WTC11 (cell line): ENCODE measurements around the gene MIEF1.

Source experiments
- CBFB ChIP-seq: sonication (generic); formaldehyde crosslinking; IDR thresholded peaks from 2 replicates; pipeline ENCODE4 v1.8.1; 2022; ENCODE audit warnings: mild to moderate bottlenecking, low read depth, missing genetic modification reagents
- CTCF ChIP-seq: fragments of 200-600 bp; IDR thresholded peaks from 2 replicates; pipeline ENCODE4 v1.8.0; 2022; ENCODE audit warnings: antibody characterized with exemption
- IRF2 ChIP-seq: sonication (generic); formaldehyde crosslinking; IDR thresholded peaks from 2 replicates; pipeline ENCODE4 v1.8.0; 2022; ENCODE audit warnings: low read depth, missing genetic modification reagents, borderline replicate concordance
- NFYB ChIP-seq: sonication (generic); formaldehyde crosslinking; conservative IDR thresholded peaks from 2 replicates; pipeline ENCODE4 v1.8.0; 2022; ENCODE audit warnings: low read depth, missing genetic modification reagents
- TP53 ChIP-seq: sonication (generic); formaldehyde crosslinking; IDR thresholded peaks from 2 replicates; pipeline ENCODE4 v1.8.1; 2023; ENCODE audit warnings: mild to moderate bottlenecking, missing genetic modification reagents
- ZNF416 ChIP-seq: fragments of 250-450 bp; sonication (Bioruptor Pico); IDR thresholded peaks from 2 replicates; pipeline ENCODE4 v1.9.0; 2021; ENCODE audit warnings: mild to moderate bottlenecking, inconsistent platforms

DNA sequence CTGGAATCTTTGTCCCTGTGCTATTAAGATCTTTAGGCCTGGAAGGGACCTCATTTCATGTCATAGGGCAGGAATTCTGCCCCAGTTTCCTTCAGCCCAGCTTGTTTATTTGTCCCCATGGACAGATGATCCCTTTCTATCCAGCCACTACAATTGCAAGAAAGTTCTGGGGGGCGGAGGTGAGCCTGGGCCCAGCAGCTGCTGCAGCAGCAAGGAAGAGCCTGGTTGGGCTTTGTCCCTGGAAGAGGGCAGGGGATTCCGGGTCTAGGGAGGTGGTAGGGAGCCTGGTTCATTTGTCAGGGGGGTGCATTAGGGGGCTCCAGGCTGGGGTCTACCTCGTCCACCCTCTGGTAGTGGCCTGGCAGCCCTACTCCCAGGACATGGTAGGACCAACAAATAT is 52.1 kb downstream of the MIEF1 start:
- TF ChIP-seq TP53 (CRISPR knock-in tag): no peak
- no peak for TF ChIP-seq CTCF
- TF ChIP-seq ZNF416: no peak
- TF ChIP-seq CBFB (CRISPR knock-in tag): no peak
- TF ChIP-seq IRF2 (CRISPR knock-in tag): no peak
- TF ChIP-seq NFYB: no peak
